K562 (cell line): ENCODE data around the gene SNX15. TPM values are rescaled to one million over a fixed set of nuclear protein-coding genes. Genes with fewer than 3 reads are reported as not detected.
A peak's percentile ranks its signal among the peaks of the same experiment; 100 is the strongest.

Experiments used
- ARID2 ChIP-seq: fragments of 450-650 bp; IDR thresholded peaks from 2 replicates; pipeline ENCODE4 v1.6.1; 2017; ENCODE audit warnings: antibody characterized with exemption, mild to moderate bottlenecking
- CREBBP ChIP-seq: IDR thresholded peaks from one replicate; pipeline ENCODE4 v1.6.1; 2012; ENCODE audit warnings: low read depth, mild to moderate bottlenecking, control low read depth, inconsistent platforms, low read length
- FOXA1 ChIP-seq: fragments of 450-650 bp; IDR thresholded peaks from 2 replicates; pipeline ENCODE4 v1.6.1; 2016; ENCODE audit warnings: mild to moderate bottlenecking, borderline replicate concordance
- GATAD2A ChIP-seq: fragments of 450-650 bp; IDR thresholded peaks from 2 replicates; pipeline ENCODE4 v1.6.1; 2017
- IRF1 ChIP-seq: sonication (generic); formaldehyde crosslinking; IDR thresholded peaks from 2 replicates; pipeline ENCODE4 v1.8.0; 2022; ENCODE audit warnings: missing genetic modification reagents, mild to moderate bottlenecking, borderline replicate concordance
- MCM7 ChIP-seq, 2 experiments: fragments of 450-650 bp; IDR thresholded peaks; 2 replicates each; pipeline ENCODE4 v1.6.1; 2016 to 2018
- MYC ChIP-seq, 2 experiments: fragments of 250-450 bp in 1 of 2; sonication (Bioruptor Pico) in 1 of 2; IDR thresholded peaks; 2 replicates each; pipeline versions ENCODE4 v1.5.1 to v1.6.1; 2012 to 2021; ENCODE audit warnings: low read depth in 2 of 2, borderline replicate concordance in 1 of 2, improper control_type of control experiment in 1 of 2, low read length in 1 of 2, mild to moderate bottlenecking in 1 of 2, moderate library complexity in 1 of 2
- NR1H2 ChIP-seq: sonication (generic); formaldehyde crosslinking; IDR thresholded peaks from 2 replicates; pipeline ENCODE4 v1.4.0; 2020; ENCODE audit warnings: mild to moderate bottlenecking, missing genetic modification reagents
- NR2C1 ChIP-seq, 2 experiments: fragments of 450-650 bp; IDR thresholded peaks; 2 replicates each; pipeline ENCODE4 v1.6.1; 2017; ENCODE audit warnings: mild to moderate bottlenecking in 2 of 2, antibody characterized with exemption in 1 of 2, inconsistent platforms in 1 of 2, missing compliant biosample characterization in 1 of 2, missing genetic modification characterization in 1 of 2
- PCBP1 ChIP-seq: fragments of 200-400 bp; formaldehyde crosslinking; IDR thresholded peaks from 2 replicates; pipeline ENCODE4 v1.6.1; 2018; ENCODE audit warnings: mild to moderate bottlenecking, low read depth, low read length; ENCODE audit not compliant: poor library complexity, severe bottlenecking
- PHTF2 ChIP-seq: fragments of 250-450 bp; sonication (Bioruptor Pico); IDR thresholded peaks from 2 replicates; pipeline ENCODE4 v1.5.0; 2021; ENCODE audit warnings: mild to moderate bottlenecking
- PPARD ChIP-seq: fragments of 250-450 bp; sonication (Bioruptor Pico); IDR thresholded peaks from 2 replicates; pipeline ENCODE4 v1.8.0; 2022; ENCODE audit warnings: inconsistent platforms, mild to moderate bottlenecking, moderate library complexity
- PTBP1 ChIP-seq: fragments of 200-400 bp; formaldehyde crosslinking; IDR thresholded peaks from 2 replicates; pipeline ENCODE4 v1.6.1; 2017; ENCODE audit warnings: low read depth, low read length
- RBM15 ChIP-seq: fragments of 200-400 bp; formaldehyde crosslinking; IDR thresholded peaks from 2 replicates; pipeline ENCODE4 v1.6.1; 2018; ENCODE audit warnings: mild to moderate bottlenecking, low read length, moderate library complexity; ENCODE audit not compliant: insufficient read depth
- ZFX ChIP-seq: sonication (generic); formaldehyde crosslinking; IDR thresholded peaks from 2 replicates; pipeline ENCODE4 v1.8.0; 2022; ENCODE audit warnings: mild to moderate bottlenecking, missing genetic modification reagents, moderate library complexity
- ZNF324 ChIP-seq: fragments of 250-450 bp; sonication (Bioruptor Pico); IDR thresholded peaks from 2 replicates; pipeline ENCODE4 v1.4.0; 2020; ENCODE audit warnings: mild to moderate bottlenecking
- ZNF561 ChIP-seq: fragments of 450-650 bp; formaldehyde crosslinking; conservative IDR thresholded peaks from 2 replicates; pipeline ENCODE4 v1.4.0; 2020; ENCODE audit warnings: mild to moderate bottlenecking, moderate library complexity
- ZNF707 ChIP-seq: fragments of 250-450 bp; sonication (Bioruptor Pico); conservative IDR thresholded peaks from 2 replicates; pipeline ENCODE4 v1.8.0; 2022; ENCODE audit warnings: inconsistent platforms, mild to moderate bottlenecking, moderate library complexity
- ZNF780A ChIP-seq: fragments of 250-450 bp; sonication (Bioruptor Pico); IDR thresholded peaks from 2 replicates; pipeline ENCODE4 v1.5.0; 2021; ENCODE audit warnings: mild to moderate bottlenecking
- polyA plus RNA-seq, 8 experiments: library from polyadenylated mRNA; depleted of rRNA in 4 of 8; stranded (reverse) in 5 of 8; unstranded in 3 of 8; fragments of >200 nt; fragmentation: Nextera tagmentation in 2 of 8; fragmentation: Illumina TruSeq in 1 of 8; extraction: Ambion mirVana in 2 of 8; extraction: Trizol in 1 of 8; gene quantifications; 2 replicates each; pipeline versions ENCODE4 v1.2.1 to v1.2.3, GENCODE V29; 2011 to 2014; ENCODE audit warnings: inconsistent platforms in 1 of 8, missing spikeins in 1 of 8
- total RNA-seq, 7 experiments: library from RNA; depleted of rRNA in 6 of 7; stranded (reverse); fragments of >200 nt in 6 of 7; fragmentation: Illumina TruSeq in 2 of 7; extraction: Trizol in 2 of 7; gene quantifications; 2 replicates each; pipeline versions ENCODE4 v1.2.1 to v1.2.3, GENCODE V29; 2011 to 2021; ENCODE audit warnings: low replicate concordance in 1 of 7
- TF ChIP-seq, protein P1 (sequence below), 2 experiments: fragments of 200-800 bp in 1 of 2; sonication (Bioruptor generic) in 1 of 2; sonication (generic) in 1 of 2; formaldehyde crosslinking in 1 of 2; IDR thresholded peaks in 1 of 2; conservative IDR thresholded peaks in 1 of 2; 2 replicates each; pipeline versions ENCODE4 v1.5.0 to v1.6.1; 2016 to 2020; ENCODE audit warnings: missing compliant biosample characterization in 1 of 2, missing genetic modification characterization in 1 of 2, missing genetic modification reagents in 1 of 2
- TF ChIP-seq, protein P2 (sequence below): sonication (generic); formaldehyde crosslinking; IDR thresholded peaks from 2 replicates; pipeline ENCODE4 v1.9.0; 2022; ENCODE audit warnings: mild to moderate bottlenecking, missing genetic modification reagents
- TF ChIP-seq, protein P3 (sequence below): conservative IDR thresholded peaks from 2 replicates; pipeline ENCODE4 v1.6.1; 2011; ENCODE audit warnings: low read depth, mild to moderate bottlenecking, low read length; ENCODE audit not compliant: control insufficient read depth
- TF ChIP-seq, protein P4 (sequence below): sonication (generic); formaldehyde crosslinking; IDR thresholded peaks from 2 replicates; pipeline ENCODE4 v1.8.0; 2022; ENCODE audit warnings: mild to moderate bottlenecking, low read depth, missing genetic modification reagents

SNX15 gene
- total and polyA plus RNA-seq, 9 of the 15 experiments (the other 6 are each of a cell fraction or from before 2014, with no cell fraction given): 1.8 to 27.8 (median 15.2) TPM

DNA sequence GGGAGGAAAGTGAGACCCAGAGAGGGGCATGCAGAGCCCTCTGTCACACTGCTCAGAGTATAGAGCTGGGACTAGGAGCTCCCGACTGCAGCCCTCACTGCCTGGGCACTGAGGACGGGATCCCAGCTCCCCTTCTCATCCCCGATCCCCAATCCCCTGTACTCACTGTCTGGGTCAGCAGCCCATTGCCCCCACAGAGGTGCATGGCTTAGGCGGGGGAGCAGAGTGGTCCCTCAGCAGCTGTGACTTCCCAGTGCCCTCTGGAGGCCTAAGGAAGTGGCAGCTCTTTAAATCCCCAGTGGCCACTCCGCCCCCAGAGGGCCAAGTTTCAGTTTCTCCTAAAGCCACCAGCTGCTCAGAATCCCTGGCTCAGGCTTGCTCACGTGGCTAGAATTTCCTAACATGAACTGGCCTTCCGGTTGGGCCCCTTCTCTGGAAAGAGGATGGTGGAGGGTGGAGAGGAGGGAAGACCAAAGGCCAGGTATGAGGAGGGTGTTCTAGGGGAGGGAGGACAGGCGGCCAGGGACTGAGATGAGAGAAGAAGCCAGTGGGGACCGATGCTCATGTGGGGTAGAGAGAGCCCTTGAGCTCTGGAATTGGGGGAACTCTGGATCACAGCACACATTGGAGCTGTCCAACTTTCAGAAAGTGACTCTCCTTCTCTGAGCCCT, 30.4 kb upstream of the SNX15 start, which contains the start of gene BATF2 (continued):
- no peak for TF ChIP-seq FOXA1
- TF ChIP-seq ZNF707 (CRISPR knock-in tag): no peak
- no peak for TF ChIP-seq NR2C1 (IDR thresholded peaks at IDR 0.05)
- TF ChIP-seq NR2C1 (tag; IDR thresholded peaks at IDR 0.05): peak; percentile 46
- no peak for TF ChIP-seq PCBP1
- no peak for TF ChIP-seq PHTF2
- TF ChIP-seq MYC (IDR thresholded peaks at IDR 0.05; ENCODE audit: low read depth, low read length): peak; percentile 76
- no peak for TF ChIP-seq MYC (CRISPR knock-in tag; IDR thresholded peaks at IDR 0.05; ENCODE audit: borderline replicate concordance, low read depth)
- TF ChIP-seq RBM15: no peak
- TF ChIP-seq CREBBP: no peak
- TF ChIP-seq, protein P1, sequence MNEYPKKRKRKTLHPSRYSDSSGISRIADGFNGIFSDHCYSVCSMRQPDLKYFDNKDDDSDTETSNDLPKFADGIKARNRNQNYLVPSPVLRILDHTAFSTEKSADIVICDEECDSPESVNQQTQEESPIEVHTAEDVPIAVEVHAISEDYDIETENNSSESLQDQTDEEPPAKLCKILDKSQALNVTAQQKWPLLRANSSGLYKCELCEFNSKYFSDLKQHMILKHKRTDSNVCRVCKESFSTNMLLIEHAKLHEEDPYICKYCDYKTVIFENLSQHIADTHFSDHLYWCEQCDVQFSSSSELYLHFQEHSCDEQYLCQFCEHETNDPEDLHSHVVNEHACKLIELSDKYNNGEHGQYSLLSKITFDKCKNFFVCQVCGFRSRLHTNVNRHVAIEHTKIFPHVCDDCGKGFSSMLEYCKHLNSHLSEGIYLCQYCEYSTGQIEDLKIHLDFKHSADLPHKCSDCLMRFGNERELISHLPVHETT (CRISPR knock-in tag; conservative IDR thresholded peaks at IDR 0.05 in 1 of 2, IDR thresholded peaks at IDR 0.05 in 1 of 2): 0 out of 4 replicates have a peak, but pooled peaks of 1 of the 2 experiments have one; percentile 18
- no peak for TF ChIP-seq ZNF324 (CRISPR knock-in tag)
- no peak for TF ChIP-seq PPARD (CRISPR knock-in tag)
- no peak for TF ChIP-seq PTBP1
- peak; percentile 73 for TF ChIP-seq ZFX (CRISPR knock-in tag)
- TF ChIP-seq, protein P2, sequence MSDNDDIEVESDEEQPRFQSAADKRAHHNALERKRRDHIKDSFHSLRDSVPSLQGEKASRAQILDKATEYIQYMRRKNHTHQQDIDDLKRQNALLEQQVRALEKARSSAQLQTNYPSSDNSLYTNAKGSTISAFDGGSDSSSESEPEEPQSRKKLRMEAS (CRISPR knock-in tag): peak; percentile 67; the same call in 1 of the 2 replicates
- TF ChIP-seq ARID2: peak; percentile 54; the same call in 1 of the 2 replicates
- no peak; the same call in 1 of the 2 replicates for TF ChIP-seq NR1H2 (CRISPR knock-in tag)
- TF ChIP-seq GATAD2A: 0 out of 2 replicates have a peak, but pooled peaks have one; percentile 52
- TF ChIP-seq, protein P3, sequence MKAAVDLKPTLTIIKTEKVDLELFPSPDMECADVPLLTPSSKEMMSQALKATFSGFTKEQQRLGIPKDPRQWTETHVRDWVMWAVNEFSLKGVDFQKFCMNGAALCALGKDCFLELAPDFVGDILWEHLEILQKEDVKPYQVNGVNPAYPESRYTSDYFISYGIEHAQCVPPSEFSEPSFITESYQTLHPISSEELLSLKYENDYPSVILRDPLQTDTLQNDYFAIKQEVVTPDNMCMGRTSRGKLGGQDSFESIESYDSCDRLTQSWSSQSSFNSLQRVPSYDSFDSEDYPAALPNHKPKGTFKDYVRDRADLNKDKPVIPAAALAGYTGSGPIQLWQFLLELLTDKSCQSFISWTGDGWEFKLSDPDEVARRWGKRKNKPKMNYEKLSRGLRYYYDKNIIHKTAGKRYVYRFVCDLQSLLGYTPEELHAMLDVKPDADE: 0 out of 2 replicates have a peak, but pooled peaks have one; percentile 14
- TF ChIP-seq, protein P4, sequence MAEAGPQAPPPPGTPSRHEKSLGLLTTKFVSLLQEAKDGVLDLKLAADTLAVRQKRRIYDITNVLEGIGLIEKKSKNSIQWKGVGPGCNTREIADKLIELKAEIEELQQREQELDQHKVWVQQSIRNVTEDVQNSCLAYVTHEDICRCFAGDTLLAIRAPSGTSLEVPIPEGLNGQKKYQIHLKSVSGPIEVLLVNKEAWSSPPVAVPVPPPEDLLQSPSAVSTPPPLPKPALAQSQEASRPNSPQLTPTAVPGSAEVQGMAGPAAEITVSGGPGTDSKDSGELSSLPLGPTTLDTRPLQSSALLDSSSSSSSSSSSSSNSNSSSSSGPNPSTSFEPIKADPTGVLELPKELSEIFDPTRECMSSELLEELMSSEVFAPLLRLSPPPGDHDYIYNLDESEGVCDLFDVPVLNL (CRISPR knock-in tag): 0 out of 2 replicates have a peak, but pooled peaks have one; percentile 24
- no peak for TF ChIP-seq ZNF561 (CRISPR knock-in tag)
- TF ChIP-seq MCM7 (IDR thresholded peaks at IDR 0.05): 0 out of 4 replicates have a peak, but pooled peaks of 1 of the 2 experiments have one; percentile 24
- no peak for TF ChIP-seq ZNF780A
- no peak for TF ChIP-seq IRF1 (CRISPR knock-in tag)
